GM21367 (cell line): ENCODE measurements around the gene CLPTM1L.
"Not testable (repeated sequence)": the region's sequence is repeated elsewhere in the genome, so short reads cannot be mapped to it uniquely, and the experiment has no call there.

Experiments
- ATAC-seq: cut with Tn5 transposase; IDR thresholded peaks from one replicate; pipeline ENCODE4 v1.9.1; 2021; ENCODE audit not compliant: unreplicated experiment

CLPTM1L gene

GRCh38 chr5:1330146-1330846, 14.6 kb downstream of the CLPTM1L start:
- ATAC-seq = no peak

GRCh38 chr5:1329111-1329579, 15.8 kb downstream of the CLPTM1L start:
- no peak for ATAC-seq

- not testable (repeated sequence) for ATAC-seq
Observed at GRCh38 chr5:1328237-1329110, 16.4 kb downstream of the CLPTM1L start.

- ATAC-seq = not testable (repeated sequence)
Observed at GRCh38 chr5:1326901-1327756, 17.8 kb downstream of the CLPTM1L start.

GRCh38 chr5:1326532-1326875, 18.4 kb downstream of the CLPTM1L start:
- not testable (repeated sequence) for ATAC-seq

- ATAC-seq = no peak
Observed at GRCh38 chr5:1325870-1326531, 18.9 kb downstream of the CLPTM1L start.

GRCh38 chr5:1325191-1325741, 19.6 kb downstream of the CLPTM1L start:
- ATAC-seq = no peak

- no peak for ATAC-seq
Observed at GRCh38 chr5:1324719-1325190, 20.1 kb downstream of the CLPTM1L start.

GRCh38 chr5:1324301-1324700, 20.6 kb downstream of the CLPTM1L start:
- ATAC-seq = no peak

- ATAC-seq = no peak
Observed at GRCh38 chr5:1323803-1324173, 21.1 kb downstream of the CLPTM1L start.

GRCh38 chr5:1322955-1323802, 21.7 kb downstream of the CLPTM1L start:
- no peak for ATAC-seq

GRCh38 chr5:1322036-1322900, 22.6 kb downstream of the CLPTM1L start:
- no peak for ATAC-seq

- no peak for ATAC-seq
Observed at GRCh38 chr5:1321576-1321975, 23.3 kb downstream of the CLPTM1L start.

GRCh38 chr5:1320436-1321344, 24.2 kb downstream of the CLPTM1L start:
- ATAC-seq = no peak

- no peak for ATAC-seq
Observed at GRCh38 chr5:1319436-1320256, 25.3 kb downstream of the CLPTM1L start.

GRCh38 chr5:1318659-1319251, 26.1 kb downstream of the CLPTM1L start:
- no peak for ATAC-seq
